NCI-H1694 (cell line): ENCODE measurements around the gene ANKRD39.
"Not testable (repeated sequence)": the region's sequence is repeated elsewhere in the genome, so short reads cannot be mapped to it uniquely, and the experiment has no call there.

Source experiments
- DNase-seq: peaks from one replicate; lab custom pipeline; 2025; lab: John Stamatoyannopoulos, UW

Gene ANKRD39

GRCh38 chr2:96808176-96808837 is 49.5 kb downstream of the ANKRD39 start:
- DNase-seq, result no peak

GRCh38 chr2:96807127-96807471 is 50.7 kb downstream of the ANKRD39 start:
- DNase-seq, result no peak

GRCh38 chr2:96806468-96807126 is 51.2 kb downstream of the ANKRD39 start:
- no peak for DNase-seq

- not testable (repeated sequence) for DNase-seq
Observed at GRCh38 chr2:96805946-96806345, 51.9 kb downstream of the ANKRD39 start.

- no peak for DNase-seq
Observed at GRCh38 chr2:96804986-96805385, 52.8 kb downstream of the ANKRD39 start.

GRCh38 chr2:96802721-96803120 is 55.1 kb downstream of the ANKRD39 start:
- no peak for DNase-seq

GRCh38 chr2:96801786-96802595 is 55.8 kb downstream of the ANKRD39 start:
- DNase-seq, result no peak

GRCh38 chr2:96801005-96801785 is 56.6 kb downstream of the ANKRD39 start:
- peak; percentile 40 for DNase-seq

GRCh38 chr2:96800061-96801004 is 57.5 kb downstream of the ANKRD39 start:
- DNase-seq, result no peak

- no peak for DNase-seq
Observed at GRCh38 chr2:96799623-96799935, 58.2 kb downstream of the ANKRD39 start.

GRCh38 chr2:96798733-96799622 is 58.8 kb downstream of the ANKRD39 start:
- DNase-seq, result no peak
